Esophagus muscularis mucosa (tissue), 4 donors: Measurements from ENCODE around the gene TMEM141. TPM values are rescaled to one million over a fixed set of nuclear protein-coding genes. Genes with fewer than 3 reads are reported as not detected.
A peak's percentile ranks its signal among the peaks of the same experiment; 100 is the strongest.

Experiments
- DNase-seq: peaks from one replicate; pipeline ENCODE4 v3.0.0-alpha.2; 2017; ENCODE audit errors: extremely low spot score
- H3K27ac ChIP-seq, 4 donors: fragments of 200-600 bp; sonication (generic); replicated peaks in 1 of 4; 1 replicate in 3 of 4; 2 replicates in 1 of 4; pipeline ENCODE4 v1.5.1; 2016 to 2019; ENCODE audit warnings: mild to moderate bottlenecking in 1 of 4
- H3K27me3 ChIP-seq, 4 donors: fragments of 200-600 bp; sonication (generic); one replicate each; pipeline versions ENCODE4 v1.5.1 to v1.6.0; 2016 to 2019
- H3K36me3 ChIP-seq, 4 donors: fragments of 200-600 bp; sonication (generic); one replicate each; pipeline ENCODE4 v1.5.1; 2016 to 2019
- H3K4me1 ChIP-seq, 4 donors: fragments of 200-600 bp; sonication (generic); one replicate each; pipeline ENCODE4 v1.5.1; 2016 to 2019
- H3K4me3 ChIP-seq, 4 donors: fragments of 200-600 bp; sonication (generic); 1 replicate in 2 of 4; 2 replicates in 2 of 4; pipeline ENCODE4 v1.5.1; 2016 to 2019; ENCODE audit warnings: mild to moderate bottlenecking in 4 of 4, moderate library complexity in 1 of 4
- H3K9me3 ChIP-seq, 4 donors: fragments of 200-600 bp; sonication (generic); 1 replicate in 3 of 4; 2 replicates in 1 of 4; pipeline ENCODE4 v1.5.1; 2016 to 2019
- EP300 ChIP-seq: sonication (generic); formaldehyde crosslinking; IDR thresholded peaks from one replicate; pipeline ENCODE4 v1.6.1; 2017; ENCODE audit warnings: antibody characterized with exemption
- POLR2A ChIP-seq: fragments of 450-650 bp; IDR thresholded peaks from one replicate; pipeline ENCODE4 v1.6.1; 2017; ENCODE audit warnings: antibody characterized with exemption, moderate library complexity, mild to moderate bottlenecking, low read depth
- POLR2AphosphoS5 ChIP-seq, 2 donors: sonication (generic); formaldehyde crosslinking; IDR thresholded peaks; one replicate each; pipeline ENCODE4 v1.6.1; 2017; ENCODE audit warnings: antibody characterized with exemption in 2 of 2
- WGBS: methylation state at CpG from one replicate; pipeline ENCODE4 v1.1.5; 2018; 5-methylcytosine and 5-hydroxymethylcytosine counted together
- intact Hi-C: fragments of 100-400 bp; cut with DNase I; formaldehyde crosslinking; loops from one replicate; pipeline ENCODE4 v1.15.1; 2023
- total RNA-seq, 4 donors: library from RNA; depleted of rRNA; stranded (reverse); fragments of >200 nt; gene quantifications; one replicate each; pipeline versions ENCODE4 v1.1.0 to v1.2.1, GENCODE V29; 2016
- TF ChIP-seq, protein P1 (sequence below), 3 experiments: fragments of 200-600 bp in 2 of 3; fragments of 450-650 bp in 1 of 3; sonication (generic) in 2 of 3; IDR thresholded peaks; one replicate each; pipeline ENCODE4 v1.5.1; 2017 to 2019; ENCODE audit warnings: antibody characterized with exemption in 3 of 3, mild to moderate bottlenecking in 2 of 3, moderate library complexity in 1 of 3

TMEM141 gene
- 10 to 100 TPM; 27.9 to 48.7 (median 31.5) TPM for total RNA-seq

GRCh38 chr9:136790640-136791515 is at the start of gene TMEM141:
Gene TMEM141, plus strand, starts transcription at chr9:136791344. Its CDS starts 27 bp downstream, at chr9:136791371.
- TF ChIP-seq POLR2A (peak; percentile 37), EP300 (no peak), POLR2AphosphoS5 (IDR thresholded peaks at IDR 0.05) (peak; percentile 86 to 88)
- TF ChIP-seq, protein P1, sequence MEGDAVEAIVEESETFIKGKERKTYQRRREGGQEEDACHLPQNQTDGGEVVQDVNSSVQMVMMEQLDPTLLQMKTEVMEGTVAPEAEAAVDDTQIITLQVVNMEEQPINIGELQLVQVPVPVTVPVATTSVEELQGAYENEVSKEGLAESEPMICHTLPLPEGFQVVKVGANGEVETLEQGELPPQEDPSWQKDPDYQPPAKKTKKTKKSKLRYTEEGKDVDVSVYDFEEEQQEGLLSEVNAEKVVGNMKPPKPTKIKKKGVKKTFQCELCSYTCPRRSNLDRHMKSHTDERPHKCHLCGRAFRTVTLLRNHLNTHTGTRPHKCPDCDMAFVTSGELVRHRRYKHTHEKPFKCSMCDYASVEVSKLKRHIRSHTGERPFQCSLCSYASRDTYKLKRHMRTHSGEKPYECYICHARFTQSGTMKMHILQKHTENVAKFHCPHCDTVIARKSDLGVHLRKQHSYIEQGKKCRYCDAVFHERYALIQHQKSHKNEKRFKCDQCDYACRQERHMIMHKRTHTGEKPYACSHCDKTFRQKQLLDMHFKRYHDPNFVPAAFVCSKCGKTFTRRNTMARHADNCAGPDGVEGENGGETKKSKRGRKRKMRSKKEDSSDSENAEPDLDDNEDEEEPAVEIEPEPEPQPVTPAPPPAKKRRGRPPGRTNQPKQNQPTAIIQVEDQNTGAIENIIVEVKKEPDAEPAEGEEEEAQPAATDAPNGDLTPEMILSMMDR (IDR thresholded peaks at IDR 0.05): no peak
- peaks cover 0 to under 1% (median under 1%) of the 10 kb centered on the region in 4 donors for H3K27me3 ChIP-seq
- peak; percentile 100 for DNase-seq
- peaks cover 22 to 36% (median 33%) of the 10 kb centered on the region in 4 donors for H3K4me1 ChIP-seq
- WGBS: under 1% methylated on average over 28 of the region's 70 CpGs
- H3K9me3 ChIP-seq: no peaks in the 10 kb centered on the region
- peak within 1 kb of the TSS; percentile 77 to 80 (median 80) for H3K4me3 ChIP-seq
- intact Hi-C loops: no loop called here
- H3K27ac ChIP-seq: peak within 1 kb of the TSS; percentile 93 to 95 (median 94)
- H3K36me3 ChIP-seq: peaks cover 0 to 22% (median 15%) of the 10 kb centered on the region in 4 donors

DNA sequence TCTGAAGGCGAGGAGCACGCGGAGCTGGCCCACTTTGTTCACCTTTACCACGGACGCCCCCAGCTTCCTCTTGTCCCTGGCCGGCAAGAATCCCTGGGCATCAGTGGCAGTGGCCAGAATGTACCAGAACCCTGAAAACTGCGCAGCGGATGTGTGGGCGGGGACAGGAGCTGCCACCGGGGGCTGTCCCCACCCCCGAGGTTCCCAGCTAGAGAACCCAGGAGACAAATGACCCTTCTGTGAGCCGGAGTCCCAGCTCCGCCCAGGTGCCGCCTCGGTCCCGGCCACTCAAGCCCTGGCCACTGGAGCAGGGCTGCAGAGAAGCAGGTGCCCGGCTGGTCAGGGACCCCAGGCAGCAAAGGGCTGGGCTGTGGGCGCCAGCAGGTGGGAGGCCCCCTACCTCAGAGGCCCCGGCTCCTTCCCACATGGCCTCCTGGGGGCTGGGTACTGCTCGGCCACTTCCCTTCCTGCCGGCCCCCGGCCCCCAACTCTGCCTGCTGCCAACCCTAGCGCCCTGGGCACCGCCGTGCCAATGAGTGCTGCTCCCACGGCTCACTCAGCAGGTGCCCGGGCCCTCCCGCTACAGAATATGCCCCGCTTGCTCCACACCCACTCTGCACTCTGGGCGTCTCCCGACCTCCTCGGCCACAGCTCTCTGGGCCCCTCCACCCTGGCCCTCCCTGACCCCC is 49.1 kb upstream of the TMEM141 start:
- WGBS: 59% methylated on average over 7 of the region's 32 CpGs
- peaks cover 0 to 17% (median 0%) of the 10 kb centered on the region in 4 donors for H3K36me3 ChIP-seq
- DNase-seq: no peak
- H3K27me3 ChIP-seq: peaks cover 0 to 68% (median 21%) of the 10 kb centered on the region in 4 donors
- TF ChIP-seq POLR2A (no peak), EP300 (no peak), POLR2AphosphoS5 (IDR thresholded peaks at IDR 0.05) (no peak)
- TF ChIP-seq, protein P1 (IDR thresholded peaks at IDR 0.05): no peak
- peak overlapping the region; percentile 4 to 32 (median 23) for H3K4me3 ChIP-seq
- peaks cover 11 to 31% (median 23%) of the 10 kb centered on the region in 4 donors for H3K4me1 ChIP-seq
- no peak overlapping the region for H3K27ac ChIP-seq
- no peaks in the 10 kb centered on the region for H3K9me3 ChIP-seq
- intact Hi-C loops: no loop called here

DNA sequence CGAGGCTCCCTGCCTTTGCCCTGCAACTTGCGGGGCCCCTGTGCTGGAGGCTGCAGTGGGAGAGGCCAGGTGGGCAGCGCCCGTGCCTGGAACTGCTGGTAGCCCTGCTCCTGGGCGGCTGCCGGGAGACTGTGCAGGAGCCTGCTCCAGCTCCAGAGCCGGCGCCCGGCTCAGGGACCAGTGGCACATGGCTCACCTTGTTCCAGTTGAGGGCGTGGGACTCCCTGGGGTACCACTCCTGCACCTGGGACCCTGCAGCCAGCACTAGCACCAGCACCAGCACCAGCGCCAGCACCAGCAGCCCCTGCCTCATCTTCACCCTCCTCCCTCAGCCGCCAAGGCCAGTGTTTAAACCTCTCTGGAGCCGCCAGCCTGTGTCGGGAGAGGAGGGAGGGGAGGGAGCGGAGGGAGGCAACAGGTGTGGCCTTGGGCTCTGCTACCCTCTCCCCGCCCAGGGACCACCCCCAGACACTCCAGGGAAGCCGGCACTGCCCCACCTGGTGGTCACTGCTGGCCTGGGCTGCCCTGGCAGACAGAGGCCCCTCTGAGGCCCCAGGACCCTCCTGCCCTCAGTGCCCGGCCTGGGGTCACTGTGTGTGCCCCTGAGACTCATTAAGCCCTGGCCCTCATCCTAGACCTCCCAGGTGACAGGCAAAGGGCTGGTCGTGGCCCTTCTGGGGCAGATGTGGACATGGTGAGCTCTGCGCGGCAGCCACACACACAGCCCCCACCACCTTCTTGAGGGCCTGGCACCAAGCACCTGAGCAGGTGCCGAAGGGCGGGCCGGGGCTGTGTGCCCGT is 48.4 kb upstream of the TMEM141 start, which contains the start of gene LCN10:
Gene LCN10, minus strand, starts transcription at position 350 of the 801 bp plus-strand sequence. Its CDS starts 37 bp downstream, at position 313.
- Histone ChIP-seq H3K4me1 (peaks cover 11 to 31% (median 23%) of the 10 kb centered on the region in 4 donors), H3K9me3 (no peaks in the 10 kb centered on the region), H3K27me3 (peaks cover 0 to 76% (median 21%) of the 10 kb centered on the region in 4 donors), H3K36me3 (peaks cover 0 to 17% (median 0%) of the 10 kb centered on the region in 4 donors), H3K4me3 (peak within 1 kb of the TSS; percentile 20 to 37 (median 24)), H3K27ac (no peak within 1 kb of the TSS)
- TF ChIP-seq, protein P1 (IDR thresholded peaks at IDR 0.05): peak in 1 of 3 experiments; percentile 26
- no peak for TF ChIP-seq EP300
- TF ChIP-seq POLR2A: no peak
- TF ChIP-seq POLR2AphosphoS5 (IDR thresholded peaks at IDR 0.05): no peak
- WGBS: 61% methylated on average over 14 of the region's 25 CpGs
- intact Hi-C loops: no loop called here
- no peak for DNase-seq

DNA sequence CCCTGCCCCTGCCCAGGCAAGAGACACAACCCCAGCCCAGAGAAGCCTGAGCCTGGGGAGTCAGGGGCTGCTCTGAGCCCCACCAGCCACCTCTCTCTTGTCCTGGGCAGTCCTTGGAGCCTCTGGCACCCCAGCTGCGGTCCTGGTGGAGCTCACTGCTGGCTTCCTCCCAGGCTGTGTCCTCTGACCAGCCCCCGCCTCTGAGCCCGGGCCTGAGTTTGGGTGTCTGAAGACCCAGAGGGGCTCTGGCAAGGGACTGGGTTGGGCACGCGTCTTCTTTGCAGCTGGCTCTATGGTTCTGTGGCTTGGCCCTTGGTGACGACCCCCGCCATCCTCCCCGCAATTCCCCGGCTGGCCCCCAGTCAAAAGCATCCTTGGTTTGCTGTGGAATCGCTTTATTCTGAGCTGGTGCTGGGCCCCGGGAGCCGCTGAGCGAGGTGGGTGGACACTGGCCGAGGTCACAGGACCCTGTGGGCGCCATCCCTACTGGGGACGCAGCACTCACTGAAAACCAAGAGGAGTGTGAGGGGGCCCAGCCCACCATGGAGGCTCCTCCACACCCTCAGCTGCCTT is 47.4 kb upstream of the TMEM141 start:
- no peaks in the 10 kb centered on the region for H3K9me3 ChIP-seq
- H3K27me3 ChIP-seq: peaks cover 0 to 84% (median 21%) of the 10 kb centered on the region in 4 donors
- no peak for DNase-seq
- TF ChIP-seq POLR2AphosphoS5 (IDR thresholded peaks at IDR 0.05) (no peak), POLR2A (no peak), EP300 (no peak)
- TF ChIP-seq, protein P1 (IDR thresholded peaks at IDR 0.05): no peak
- H3K4me3 ChIP-seq: peak overlapping the region; percentile 22 to 37 (median 30)
- H3K36me3 ChIP-seq: peaks cover 0 to 17% (median 0%) of the 10 kb centered on the region in 4 donors
- peaks cover 16 to 38% (median 27%) of the 10 kb centered on the region in 4 donors for H3K4me1 ChIP-seq
- WGBS: 82% methylated on average over 13 of the region's 16 CpGs
- intact Hi-C loops: no loop called here
- H3K27ac ChIP-seq: no peak overlapping the region
